ENCODE measurements around the gene GPC5.

Gene GPC5

GRCh38 chr13:91580749-91581148 lies 182.3 kb downstream of the GPC5 start:
- no peaks in the 10 kb centered on the region for H3K79me1 ChIP-seq (replicated peaks; ENCODE audit: low read length, poor library complexity, severe bottlenecking)
- no peak overlapping the region for H2BK120ac ChIP-seq (ENCODE audit: low read depth, low read length)

GRCh38 chr13:91586609-91587008 lies 188.2 kb downstream of the GPC5 start:
- no peak overlapping the region for H2BK5ac ChIP-seq (ENCODE audit: low read depth, low read length, poor library complexity, severe bottlenecking)
- no peak overlapping the region for H3K4me2 ChIP-seq (ENCODE audit: low read length, poor library complexity, severe bottlenecking)
- H3K9ac ChIP-seq (ENCODE audit: low read length), result no peak overlapping the region
- H3K14ac ChIP-seq (ENCODE audit: low read length in 2 of 2), result no peak overlapping the region
- H3K23ac ChIP-seq (ENCODE audit: low read length in 2 of 2), result no peak overlapping the region
- no peak overlapping the region for H4K91ac ChIP-seq (ENCODE audit: low read length)
- no peak overlapping the region for H4K8ac ChIP-seq (ENCODE audit: low read length)
- H2BK12ac ChIP-seq (ENCODE audit: low read length in 2 of 2), result no peak overlapping the region
- no peak overlapping the region for H3K4me3 ChIP-seq (ENCODE audit: insufficient read depth in 1 of 2, low read depth in 1 of 2, low read length in 2 of 2)
- no peaks in the 10 kb centered on the region for H3K36me3 ChIP-seq (ENCODE audit: control insufficient read depth in 1 of 2, insufficient read depth in 2 of 2, low read depth in 1 of 2, low read length in 2 of 2)
- WGBS, result no CpG with 5 or more reads among the region's 1 CpG
- DNase-seq, result no peak
- no peak overlapping the region for H3K4ac ChIP-seq (ENCODE audit: low read depth in 1 of 2, low read length in 2 of 2)
- no peak overlapping the region for H3K27ac ChIP-seq (ENCODE audit: low read length, poor library complexity, severe bottlenecking)
- no peak overlapping the region for H2BK15ac ChIP-seq (ENCODE audit: low read depth, poor library complexity, severe bottlenecking)
- no peak overlapping the region for H3K18ac ChIP-seq (ENCODE audit: low read depth in 1 of 2, low read length in 2 of 2)
- no peaks in the 10 kb centered on the region for H3K9me3 ChIP-seq (ENCODE audit: control insufficient read depth, low read length)
- no peaks in the 10 kb centered on the region for H3K79me1 ChIP-seq (replicated peaks; ENCODE audit: low read length, poor library complexity, severe bottlenecking)
- H2AK5ac ChIP-seq (ENCODE audit: low read length, severe bottlenecking), result no peak overlapping the region
- H3K27me3 ChIP-seq (ENCODE audit: control insufficient read depth in 1 of 2, insufficient read depth in 1 of 2, low read length in 2 of 2), result no peaks in the 10 kb centered on the region
- no peaks in the 10 kb centered on the region for H3K4me1 ChIP-seq (ENCODE audit: control insufficient read depth, insufficient read depth, low read depth, low read length)
- no peak overlapping the region for H2BK120ac ChIP-seq (ENCODE audit: low read depth, low read length)
- H2AFZ ChIP-seq (ENCODE audit: low read depth, low read length), result no peak overlapping the region

More at GRCh38 chr13:91580749-91581148, 182.3 kb downstream of the GPC5 start:
- no peak for DNase-seq
- H3K4me2 ChIP-seq (ENCODE audit: low read length, poor library complexity, severe bottlenecking), result no peak overlapping the region
- H3K4ac ChIP-seq (ENCODE audit: low read depth in 1 of 2, low read length in 2 of 2), result no peak overlapping the region
- H3K27ac ChIP-seq (ENCODE audit: low read length, poor library complexity, severe bottlenecking), result no peak overlapping the region
- no peak overlapping the region for H3K14ac ChIP-seq (ENCODE audit: low read length in 2 of 2)
- H2BK5ac ChIP-seq (ENCODE audit: low read depth, low read length, poor library complexity, severe bottlenecking), result no peak overlapping the region
- WGBS, result 91% methylated on average over 1 of the region's 2 CpGs
- no peak overlapping the region for H2BK12ac ChIP-seq (ENCODE audit: low read length in 2 of 2)
- no peak overlapping the region for H3K4me3 ChIP-seq (ENCODE audit: insufficient read depth in 1 of 2, low read depth in 1 of 2, low read length in 2 of 2)
- no peak overlapping the region for H3K9ac ChIP-seq (ENCODE audit: low read length)
- no peak overlapping the region for H2AFZ ChIP-seq (ENCODE audit: low read depth, low read length)
- no peaks in the 10 kb centered on the region for H3K36me3 ChIP-seq (ENCODE audit: control insufficient read depth in 1 of 2, insufficient read depth in 2 of 2, low read depth in 1 of 2, low read length in 2 of 2)
- H4K8ac ChIP-seq (ENCODE audit: low read length), result no peak overlapping the region
- no peak overlapping the region for H3K18ac ChIP-seq (ENCODE audit: low read depth in 1 of 2, low read length in 2 of 2)
- no peaks in the 10 kb centered on the region for H3K4me1 ChIP-seq (ENCODE audit: control insufficient read depth, insufficient read depth, low read depth, low read length)
- no peak overlapping the region for H2AK5ac ChIP-seq (ENCODE audit: low read length, severe bottlenecking)
- peaks cover 15% of the 10 kb centered on the region for H3K9me3 ChIP-seq (ENCODE audit: control insufficient read depth, low read length)
- no peak overlapping the region for H3K23ac ChIP-seq (ENCODE audit: low read length in 2 of 2)
- no peak overlapping the region for H2BK15ac ChIP-seq (ENCODE audit: low read depth, poor library complexity, severe bottlenecking)
- no peaks in the 10 kb centered on the region for H3K27me3 ChIP-seq (ENCODE audit: control insufficient read depth in 1 of 2, insufficient read depth in 1 of 2, low read length in 2 of 2)
- no peak overlapping the region for H4K91ac ChIP-seq (ENCODE audit: low read length)

GRCh38 chr13:91588541-91588940 lies 190.1 kb downstream of the GPC5 start:
- Histone ChIP-seq H3K14ac (ENCODE audit: low read length in 2 of 2) (no peak overlapping the region), H2BK12ac (ENCODE audit: low read length in 2 of 2) (no peak overlapping the region), H3K4me1 (ENCODE audit: control insufficient read depth, insufficient read depth, low read depth, low read length) (peaks cover 3% of the 10 kb centered on the region), H2BK5ac (ENCODE audit: low read depth, low read length, poor library complexity, severe bottlenecking) (no peak overlapping the region), H3K27me3 (ENCODE audit: control insufficient read depth in 1 of 2, insufficient read depth in 1 of 2, low read length in 2 of 2) (no peaks in the 10 kb centered on the region), H3K18ac (ENCODE audit: low read depth in 1 of 2, low read length in 2 of 2) (no peak overlapping the region), H3K4ac (ENCODE audit: low read depth in 1 of 2, low read length in 2 of 2) (no peak overlapping the region), H3K4me3 (ENCODE audit: insufficient read depth in 1 of 2, low read depth in 1 of 2, low read length in 2 of 2) (no peak overlapping the region), H2BK120ac (ENCODE audit: low read depth, low read length) (no peak overlapping the region), H2AFZ (ENCODE audit: low read depth, low read length) (no peak overlapping the region), H4K8ac (ENCODE audit: low read length) (no peak overlapping the region), H3K79me1 (replicated peaks; ENCODE audit: low read length, poor library complexity, severe bottlenecking) (no peaks in the 10 kb centered on the region), H3K36me3 (ENCODE audit: control insufficient read depth in 1 of 2, insufficient read depth in 2 of 2, low read depth in 1 of 2, low read length in 2 of 2) (no peaks in the 10 kb centered on the region), H3K23ac (ENCODE audit: low read length in 2 of 2) (no peak overlapping the region), H3K27ac (ENCODE audit: low read length, poor library complexity, severe bottlenecking) (no peak overlapping the region), H4K91ac (ENCODE audit: low read length) (no peak overlapping the region), H2BK15ac (ENCODE audit: low read depth, poor library complexity, severe bottlenecking) (no peak overlapping the region), H3K4me2 (ENCODE audit: low read length, poor library complexity, severe bottlenecking) (no peak overlapping the region), H3K9me3 (ENCODE audit: control insufficient read depth, low read length) (no peaks in the 10 kb centered on the region), H2AK5ac (ENCODE audit: low read length, severe bottlenecking) (no peak overlapping the region), H3K9ac (ENCODE audit: low read length) (no peak overlapping the region)
- DNase-seq, result no peak

- H3K27me3 ChIP-seq (ENCODE audit: control insufficient read depth in 1 of 2, insufficient read depth in 1 of 2, low read length in 2 of 2), result no peaks in the 10 kb centered on the region
- no peak overlapping the region for H3K4ac ChIP-seq (ENCODE audit: low read depth in 1 of 2, low read length in 2 of 2)
- H3K4me2 ChIP-seq (ENCODE audit: low read length, poor library complexity, severe bottlenecking), result no peak overlapping the region
- no peak overlapping the region for H4K91ac ChIP-seq (ENCODE audit: low read length)
- no peak overlapping the region for H2AK5ac ChIP-seq (ENCODE audit: low read length, severe bottlenecking)
- H3K4me3 ChIP-seq (ENCODE audit: insufficient read depth in 1 of 2, low read depth in 1 of 2, low read length in 2 of 2), result no peak overlapping the region
- no peak overlapping the region for H4K8ac ChIP-seq (ENCODE audit: low read length)
- no peak overlapping the region for H3K14ac ChIP-seq (ENCODE audit: low read length in 2 of 2)
- no peaks in the 10 kb centered on the region for H3K79me1 ChIP-seq (replicated peaks; ENCODE audit: low read length, poor library complexity, severe bottlenecking)
- no peak overlapping the region for H2BK15ac ChIP-seq (ENCODE audit: low read depth, poor library complexity, severe bottlenecking)
- peaks cover 3% of the 10 kb centered on the region for H3K4me1 ChIP-seq (ENCODE audit: control insufficient read depth, insufficient read depth, low read depth, low read length)
- H2BK5ac ChIP-seq (ENCODE audit: low read depth, low read length, poor library complexity, severe bottlenecking), result no peak overlapping the region
- H3K9ac ChIP-seq (ENCODE audit: low read length), result no peak overlapping the region
- DNase-seq, result no peak
- WGBS, result 63% methylated on average over 5 of the region's 6 CpGs
- no peak overlapping the region for H2BK12ac ChIP-seq (ENCODE audit: low read length in 2 of 2)
- no peak overlapping the region for H2BK120ac ChIP-seq (ENCODE audit: low read depth, low read length)
- H3K23ac ChIP-seq (ENCODE audit: low read length in 2 of 2), result no peak overlapping the region
- H2AFZ ChIP-seq (ENCODE audit: low read depth, low read length), result no peak overlapping the region
- no peaks in the 10 kb centered on the region for H3K9me3 ChIP-seq (ENCODE audit: control insufficient read depth, low read length)
- no peak overlapping the region for H3K18ac ChIP-seq (ENCODE audit: low read depth in 1 of 2, low read length in 2 of 2)
- H3K27ac ChIP-seq (ENCODE audit: low read length, poor library complexity, severe bottlenecking), result no peak overlapping the region
- H3K36me3 ChIP-seq (ENCODE audit: control insufficient read depth in 1 of 2, insufficient read depth in 2 of 2, low read depth in 1 of 2, low read length in 2 of 2), result no peaks in the 10 kb centered on the region
Observed at GRCh38 chr13:91592056-91593014, 193.9 kb downstream of the GPC5 start.
